Loucy (cell line): ENCODE results near the gene TOMM6.

Experiments used
- EZH2phosphoT487 ChIP-seq: fragments of 200-600 bp; IDR thresholded peaks from 2 replicates; pipeline ENCODE4 v1.6.1; 2018; ENCODE audit warnings: antibody characterized with exemption, mild to moderate bottlenecking, moderate library complexity, borderline replicate concordance
- TF ChIP-seq, protein P1 (sequence below): fragments of 200-600 bp; sonication (generic); conservative IDR thresholded peaks from 2 replicates; pipeline ENCODE4 v1.5.1; 2014; ENCODE audit warnings: mild to moderate bottlenecking, antibody characterized with exemption, low read length

GRCh38 chr6:41791984-41792383, 4.5 kb downstream of the TOMM6 start:
- TF ChIP-seq, protein P1, sequence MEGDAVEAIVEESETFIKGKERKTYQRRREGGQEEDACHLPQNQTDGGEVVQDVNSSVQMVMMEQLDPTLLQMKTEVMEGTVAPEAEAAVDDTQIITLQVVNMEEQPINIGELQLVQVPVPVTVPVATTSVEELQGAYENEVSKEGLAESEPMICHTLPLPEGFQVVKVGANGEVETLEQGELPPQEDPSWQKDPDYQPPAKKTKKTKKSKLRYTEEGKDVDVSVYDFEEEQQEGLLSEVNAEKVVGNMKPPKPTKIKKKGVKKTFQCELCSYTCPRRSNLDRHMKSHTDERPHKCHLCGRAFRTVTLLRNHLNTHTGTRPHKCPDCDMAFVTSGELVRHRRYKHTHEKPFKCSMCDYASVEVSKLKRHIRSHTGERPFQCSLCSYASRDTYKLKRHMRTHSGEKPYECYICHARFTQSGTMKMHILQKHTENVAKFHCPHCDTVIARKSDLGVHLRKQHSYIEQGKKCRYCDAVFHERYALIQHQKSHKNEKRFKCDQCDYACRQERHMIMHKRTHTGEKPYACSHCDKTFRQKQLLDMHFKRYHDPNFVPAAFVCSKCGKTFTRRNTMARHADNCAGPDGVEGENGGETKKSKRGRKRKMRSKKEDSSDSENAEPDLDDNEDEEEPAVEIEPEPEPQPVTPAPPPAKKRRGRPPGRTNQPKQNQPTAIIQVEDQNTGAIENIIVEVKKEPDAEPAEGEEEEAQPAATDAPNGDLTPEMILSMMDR: no peak
- TF ChIP-seq EZH2phosphoT487: no peak
